GM18858 (cell line): Measurements from ENCODE around the gene NF2.

ENCODE experiments used
- ATAC-seq: cut with Tn5 transposase; IDR thresholded peaks from one replicate; pipeline ENCODE4 v1.9.1; 2021; ENCODE audit not compliant: unreplicated experiment

NF2 gene

DNA sequence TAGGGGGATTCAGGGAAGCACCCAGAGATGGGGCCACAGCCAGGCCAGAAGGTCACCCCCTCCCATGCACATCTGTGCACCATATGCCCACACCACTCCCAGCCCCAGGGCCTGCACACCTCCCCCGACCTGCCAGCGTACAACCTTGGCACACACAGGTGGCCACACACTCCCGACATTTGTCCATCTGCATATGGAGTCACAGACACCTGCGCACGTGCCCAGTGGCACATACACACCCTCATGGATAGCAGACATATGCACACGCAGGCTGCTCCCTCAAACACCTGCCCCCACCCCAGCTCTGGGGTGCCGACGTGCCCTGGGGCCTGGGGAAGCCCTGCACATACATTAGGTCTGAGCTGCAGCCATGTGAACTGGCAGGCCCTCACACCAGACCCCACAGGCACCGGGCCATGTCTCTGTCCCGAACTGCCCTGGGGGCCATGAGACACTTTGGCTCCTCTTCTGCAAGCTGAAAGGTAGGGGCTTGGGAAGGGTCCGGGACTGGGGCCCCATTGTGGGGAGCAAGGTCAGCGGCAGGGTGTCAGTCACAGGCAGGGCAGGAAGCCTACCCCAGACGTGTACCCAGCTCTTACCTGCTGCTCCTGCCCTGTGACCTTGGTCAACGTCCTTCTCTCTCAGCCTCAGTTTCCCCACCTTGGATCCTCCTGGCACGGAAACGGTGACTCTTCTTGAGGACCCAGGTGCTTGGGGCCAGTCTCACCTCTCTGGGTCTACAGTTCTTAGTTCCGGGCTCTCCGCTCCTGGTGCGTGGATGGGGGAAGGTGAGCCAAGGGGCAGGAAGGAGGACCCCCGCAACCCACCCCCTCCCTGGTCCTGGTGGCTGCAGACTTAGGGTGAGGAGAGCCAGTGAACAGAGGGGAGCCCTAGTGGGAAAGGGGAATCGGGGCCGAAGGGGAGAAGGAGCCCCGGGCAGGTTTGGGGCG, 115.8 kb downstream of the NF2 start:
- no peak for ATAC-seq

DNA sequence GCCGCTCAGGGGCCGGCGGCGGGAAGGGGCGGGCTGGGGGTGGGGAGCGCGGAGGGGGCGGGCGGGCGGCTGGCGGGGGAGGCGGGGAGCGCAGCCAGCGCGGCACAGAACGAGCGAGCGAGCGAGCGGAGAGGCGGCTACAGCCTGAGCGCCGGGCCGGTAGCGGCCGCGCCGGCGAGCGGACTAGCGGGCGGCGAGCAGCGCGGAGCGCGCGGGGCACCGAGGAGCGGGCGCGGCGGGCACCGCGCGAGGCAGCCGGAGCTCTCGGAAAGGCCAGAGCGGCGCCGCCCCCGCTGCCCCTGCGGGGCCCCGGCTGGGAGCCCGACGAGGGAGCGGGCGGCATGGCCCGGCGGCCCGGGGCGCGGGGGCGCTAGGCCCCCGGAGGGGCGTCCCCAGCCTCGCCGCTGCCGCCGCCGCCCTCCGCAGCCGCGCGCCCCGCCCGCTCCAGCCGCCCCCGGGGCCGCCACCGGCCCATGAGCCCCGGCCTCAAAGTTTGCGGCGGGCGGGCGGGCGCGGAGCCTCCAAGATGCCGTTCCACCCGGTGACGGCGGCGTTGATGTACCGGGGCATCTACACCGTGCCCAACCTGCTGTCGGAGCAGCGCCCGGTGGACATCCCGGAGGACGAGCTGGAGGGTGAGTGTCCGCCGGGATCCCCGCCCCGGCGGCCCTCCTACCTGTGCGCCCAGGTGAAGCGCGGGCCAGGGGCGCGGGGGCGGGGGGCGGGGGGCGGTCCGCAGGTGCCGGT, 116.6 kb downstream of the NF2 start, which contains the start of gene CABP7:
Gene CABP7, plus strand, starts transcription at position 105 of the 747 bp plus-strand sequence. Its CDS starts 422 bp downstream, at position 527.
- ATAC-seq, result no peak

- ATAC-seq, result no peak
These were observed 117.4 kb downstream of the NF2 start for GRCh38 chr22:29720811-29721323.

- ATAC-seq, result no peak
These were observed 118.7 kb downstream of the NF2 start for GRCh38 chr22:29722151-29722550.

GRCh38 chr22:29722587-29722986, 119.2 kb downstream of the NF2 start:
- no peak for ATAC-seq

- no peak for ATAC-seq
These were observed 120.3 kb downstream of the NF2 start for GRCh38 chr22:29723766-29724165.

DNA sequence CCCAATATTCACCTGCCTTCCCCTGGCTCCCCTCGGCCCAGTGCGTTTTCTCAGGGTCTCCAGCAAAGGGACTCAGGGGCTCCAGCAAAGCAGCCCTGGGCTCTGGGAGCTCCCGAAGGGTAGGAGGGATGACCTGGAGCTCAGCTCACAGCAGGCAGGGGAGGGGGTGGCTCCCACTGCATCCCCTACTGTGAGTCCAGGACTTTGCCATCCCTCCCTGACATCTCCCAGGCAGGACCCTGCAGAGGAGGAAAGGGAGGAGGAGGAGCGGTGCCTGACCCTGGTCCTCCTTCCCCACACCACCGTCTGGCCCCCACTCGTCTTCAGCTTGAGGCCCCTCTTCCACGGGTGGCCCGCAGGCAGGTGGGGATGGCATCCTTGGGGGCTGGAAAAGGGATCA, 121.4 kb downstream of the NF2 start:
- ATAC-seq, result no peak

DNA sequence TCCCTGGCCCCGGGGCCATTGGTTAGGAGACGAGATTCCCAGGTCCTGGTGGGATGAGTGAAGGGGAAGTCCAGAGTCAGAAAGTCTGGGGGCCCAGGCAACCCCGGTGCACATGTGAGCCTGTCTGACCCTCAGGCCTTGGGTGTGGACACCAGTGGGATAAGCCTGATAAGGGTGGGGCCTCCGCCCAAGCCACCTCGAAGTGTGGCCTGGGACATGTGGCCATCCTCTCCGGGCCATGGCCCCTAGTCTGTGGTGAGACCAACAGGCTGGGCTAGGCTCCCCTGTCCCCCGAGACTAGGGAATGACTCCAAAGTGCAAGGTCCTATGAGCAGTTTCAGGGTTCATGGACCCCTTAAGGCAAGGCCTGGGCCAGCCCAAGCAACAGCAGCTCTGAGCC, 122.7 kb downstream of the NF2 start:
- ATAC-seq, result no peak

DNA sequence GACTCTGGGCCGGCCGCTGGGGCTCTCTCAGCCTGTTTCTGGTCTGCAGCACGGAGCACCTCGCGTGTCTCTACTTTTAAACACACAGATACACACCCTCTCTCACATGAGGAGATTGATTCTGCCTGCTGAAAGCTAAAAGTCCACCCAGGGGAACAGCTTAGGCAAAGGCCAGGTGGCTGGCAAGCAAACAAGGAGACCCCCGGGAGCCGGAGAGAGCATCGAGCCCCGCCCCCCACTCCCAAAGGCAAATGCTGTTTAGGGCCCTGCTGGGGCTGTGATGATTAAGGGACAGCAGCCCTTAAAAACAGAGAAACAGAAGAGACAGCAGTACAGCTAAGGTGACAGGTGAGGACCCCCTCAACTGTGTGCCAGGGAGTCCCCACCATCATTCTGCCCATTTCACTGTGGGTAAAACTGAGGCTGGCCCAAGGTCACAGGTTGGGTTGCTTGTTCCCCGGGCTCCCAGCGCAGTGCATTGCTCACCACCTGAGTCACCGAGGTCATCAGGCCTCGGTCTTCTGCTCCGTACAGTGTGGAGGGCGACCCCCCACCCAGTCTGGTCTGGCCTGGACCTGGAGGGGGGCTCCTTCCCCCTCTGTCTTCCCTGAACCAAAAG, 123.2 kb downstream of the NF2 start:
- no peak for ATAC-seq

- no peak for ATAC-seq
These were observed 123.7 kb downstream of the NF2 start for GRCh38 chr22:29727131-29727523.

GRCh38 chr22:29729161-29729560, 125.7 kb downstream of the NF2 start:
- no peak for ATAC-seq

DNA sequence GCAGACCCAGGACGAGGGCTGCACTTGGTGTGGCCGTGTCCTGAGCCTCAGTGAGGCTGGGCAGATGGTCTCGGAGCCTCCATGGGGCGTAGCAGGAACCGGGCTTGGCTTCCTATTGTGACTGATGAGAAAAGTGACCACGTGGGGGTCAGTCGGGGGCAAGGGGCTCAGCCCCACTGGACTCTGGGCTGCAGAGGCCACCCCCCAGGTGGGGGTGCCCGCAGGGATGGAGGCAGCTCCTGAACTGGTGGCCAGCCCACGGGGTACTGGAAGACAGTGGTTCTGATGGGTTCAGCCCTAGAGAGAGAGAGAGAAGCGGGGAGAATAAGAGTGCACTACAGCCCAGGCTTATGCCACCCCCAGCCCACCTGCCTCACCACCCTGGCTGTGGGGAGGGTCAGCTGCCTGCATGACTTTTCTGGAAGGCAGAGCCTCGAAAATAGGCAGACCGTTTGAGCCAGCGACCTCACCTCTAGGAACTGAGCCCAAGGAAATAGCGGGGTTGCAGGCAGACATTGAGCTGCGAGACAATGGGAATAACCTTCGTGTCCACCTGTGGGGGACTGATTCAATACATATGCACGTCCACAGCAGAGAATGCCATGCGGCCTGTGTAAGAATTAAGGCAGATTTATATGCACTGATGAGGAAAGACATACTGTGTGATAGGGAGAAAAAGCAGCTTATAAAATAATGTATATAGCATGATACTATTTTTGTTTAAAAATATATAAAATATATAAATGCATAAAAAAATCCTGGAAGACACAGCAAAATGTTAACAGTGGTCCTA, 127.8 kb downstream of the NF2 start:
- ATAC-seq, result no peak

- ATAC-seq, result no peak
These were observed 129.4 kb downstream of the NF2 start for GRCh38 chr22:29732883-29733282.

- ATAC-seq, result no peak
These were observed 130.1 kb downstream of the NF2 start for GRCh38 chr22:29733362-29734201.

DNA sequence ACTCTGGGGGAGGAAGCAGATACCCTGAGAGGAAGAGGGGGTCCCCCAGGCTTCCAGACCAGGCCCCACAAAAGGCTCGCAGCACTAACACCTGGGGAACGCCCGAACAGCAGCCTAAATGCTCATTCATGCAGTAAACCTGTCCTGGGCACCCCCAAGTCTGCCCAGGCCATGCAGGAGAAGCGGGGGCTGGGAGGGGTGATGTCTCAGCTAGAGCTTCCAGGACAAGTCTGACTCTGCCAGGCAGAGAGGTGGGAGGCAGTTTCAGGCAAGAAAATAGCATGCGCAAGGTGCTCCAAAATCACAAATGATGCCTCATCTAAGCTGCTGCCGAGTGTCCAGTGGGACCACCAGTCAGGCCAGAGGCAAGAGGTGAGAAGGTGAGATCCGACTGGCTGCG, 131.0 kb downstream of the NF2 start:
- ATAC-seq, result no peak

DNA sequence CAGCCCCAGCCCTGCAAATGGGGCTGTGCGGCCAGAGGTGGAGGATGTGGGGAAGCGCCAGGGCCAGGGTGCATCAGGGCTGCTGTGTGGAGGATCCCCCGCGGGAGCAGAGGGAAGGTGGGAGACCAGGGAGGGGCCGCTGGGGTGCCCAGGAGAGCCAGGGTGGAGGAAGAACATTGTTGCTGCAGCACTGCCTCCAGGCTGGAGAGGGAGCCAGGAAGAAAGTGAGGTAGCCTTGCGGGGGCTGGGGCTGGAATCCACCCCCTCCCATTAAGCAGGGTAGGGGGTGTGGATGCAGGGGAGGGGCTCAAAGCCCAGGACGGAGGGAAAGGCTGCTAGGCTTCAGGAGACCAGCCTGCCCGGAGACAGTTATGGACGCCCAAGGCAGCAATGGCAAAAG, 131.4 kb downstream of the NF2 start:
- no peak for ATAC-seq

DNA sequence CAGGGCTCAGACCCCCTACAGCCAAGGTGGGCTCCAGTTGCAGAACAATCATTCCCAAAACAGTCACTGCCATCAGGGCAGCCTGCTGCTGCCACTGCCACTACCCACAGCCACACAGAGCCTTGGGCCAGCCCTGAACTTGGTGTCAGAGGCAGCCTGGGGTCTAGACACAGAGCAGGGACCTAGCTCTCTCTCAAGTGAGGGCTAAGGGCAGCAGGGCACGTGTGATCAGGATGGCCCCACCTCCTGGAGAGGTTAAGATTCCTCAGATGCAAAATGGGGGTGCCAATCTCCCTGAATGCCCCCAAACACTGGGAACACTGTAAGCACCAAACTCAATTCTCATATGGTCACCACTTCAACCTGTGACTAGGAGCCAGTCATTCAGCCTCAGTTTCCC, 132.0 kb downstream of the NF2 start:
- ATAC-seq, result no peak

DNA sequence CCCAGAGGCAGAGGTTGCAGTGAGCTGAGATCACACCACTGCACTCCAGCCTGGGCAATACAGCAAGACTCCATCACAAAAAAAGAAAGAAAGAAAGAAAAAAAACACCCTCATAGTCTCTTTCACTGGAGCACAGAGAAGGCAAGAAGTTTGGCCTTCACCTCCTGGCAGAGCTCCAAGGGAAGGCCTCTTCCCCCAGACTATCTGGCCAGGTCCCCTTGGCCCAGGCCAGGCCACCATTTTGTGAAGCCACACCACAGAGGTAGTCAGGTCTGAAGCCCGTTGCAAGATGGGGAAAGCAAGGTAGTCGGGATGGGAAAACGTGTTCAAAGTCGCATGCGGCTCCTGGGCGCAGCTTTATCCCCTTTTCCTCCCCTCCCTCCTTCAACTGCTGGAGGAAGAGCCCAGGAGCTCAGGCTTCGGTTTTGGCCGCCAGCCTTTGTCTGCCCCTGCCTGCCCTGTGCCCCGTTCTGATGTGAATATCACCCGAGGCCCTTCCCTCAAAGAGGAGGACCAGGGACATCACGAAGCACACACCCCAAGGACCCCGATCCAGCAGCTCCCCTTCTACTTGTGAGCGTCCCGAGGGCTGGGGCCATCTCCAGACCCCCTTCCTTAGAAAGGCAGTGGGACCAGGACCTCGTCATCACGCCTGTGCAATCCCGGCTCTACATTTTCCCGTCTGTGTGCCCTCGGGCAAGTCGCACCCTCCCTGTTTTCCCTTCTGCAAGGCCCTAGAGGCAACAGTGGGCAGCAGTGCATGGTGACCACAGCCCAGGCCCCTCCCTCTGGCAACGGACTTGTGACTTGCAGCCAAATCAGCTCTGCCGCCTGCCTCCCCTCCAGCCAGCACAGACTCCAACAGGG, 134.1 kb downstream of the NF2 start:
- no peak for ATAC-seq
